ENCODE data around the gene PXDC1.
"Not testable (repeated sequence)": the region's sequence is repeated elsewhere in the genome, so short reads cannot be mapped to it uniquely, and the experiment has no call there.

PXDC1 gene

DNA sequence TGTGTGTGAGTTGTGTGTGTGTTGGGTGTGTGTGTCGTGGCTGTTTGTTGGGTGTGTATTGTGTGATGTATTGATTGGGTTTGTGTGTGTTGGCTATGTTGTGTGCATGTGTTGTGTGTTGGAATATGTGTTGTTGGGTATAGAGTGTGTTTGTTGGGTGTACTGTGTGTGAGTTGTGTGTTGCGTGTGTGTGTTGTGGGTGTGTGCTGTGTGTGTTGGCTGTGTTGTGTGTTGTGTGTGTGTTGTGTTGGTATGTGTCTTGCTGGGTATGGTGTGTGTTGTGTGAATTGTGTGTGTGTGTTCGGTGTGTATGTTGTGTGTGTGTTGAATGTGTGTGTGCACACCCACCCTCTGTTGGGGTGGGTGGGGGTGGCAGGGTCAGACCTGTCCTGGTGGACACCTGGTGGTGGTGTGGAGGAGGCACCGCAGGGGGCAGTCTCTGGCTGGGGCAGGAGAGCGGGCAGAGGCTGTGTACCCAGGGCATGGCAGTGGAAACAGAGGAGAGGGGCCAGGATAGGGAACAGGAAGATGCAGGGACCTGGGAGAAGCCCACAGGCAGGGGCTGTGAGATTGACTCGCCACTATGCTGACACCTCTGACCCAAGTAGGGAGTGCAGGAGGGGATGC, 25.5 kb upstream of the PXDC1 start:
- peak; percentile 21 to 50 for DNase-seq
- no peak for TF ChIP-seq POLR2A (IDR thresholded peaks at IDR 0.05; ENCODE audit: low read length)

DNA sequence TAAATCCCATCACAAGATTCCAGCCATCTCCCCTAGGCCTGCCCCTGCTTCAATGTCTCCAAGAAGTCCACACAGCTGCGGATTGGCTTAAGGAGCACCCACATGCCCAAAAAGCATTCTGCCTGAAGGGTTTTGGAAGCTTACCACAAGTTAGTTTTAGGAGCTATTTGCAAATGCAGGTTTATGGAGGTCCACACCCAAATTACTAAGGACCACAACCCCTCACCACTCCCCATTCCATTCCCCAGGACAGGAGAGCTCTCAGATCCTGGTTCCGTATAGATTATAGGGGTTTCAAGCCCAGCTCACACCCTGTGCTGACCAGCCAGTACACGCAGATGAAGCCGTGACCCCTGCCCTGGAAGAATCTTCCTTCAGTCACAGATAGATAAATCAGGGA, 24.3 kb upstream of the PXDC1 start:
- no peak for TF ChIP-seq GATA1 (IDR thresholded peaks at IDR 0.05; ENCODE audit: low read depth, low read length)
- TF ChIP-seq POLR2A (IDR thresholded peaks at IDR 0.05; ENCODE audit: low read length) = no peak
- no peak for DNase-seq

DNA sequence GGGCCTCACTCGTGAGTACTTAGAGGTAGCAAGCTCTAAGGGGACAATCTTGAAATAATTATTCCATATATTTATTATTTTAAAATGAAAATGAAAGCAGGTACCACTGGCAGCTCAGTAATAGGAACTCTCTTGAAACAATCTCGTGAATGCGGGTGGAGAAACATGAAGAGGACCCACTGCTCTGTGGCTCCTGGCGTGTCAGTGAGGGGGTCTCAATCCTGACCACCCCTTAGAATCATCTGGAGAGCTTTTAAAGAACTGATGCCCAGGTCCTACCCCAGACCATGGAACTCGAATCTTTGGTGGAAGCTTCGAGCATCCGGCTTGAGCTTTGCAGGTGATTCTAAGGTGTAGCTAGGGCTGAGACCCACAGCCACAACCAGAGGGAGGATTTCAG, 23.9 kb upstream of the PXDC1 start:
- no peak for TF ChIP-seq GATA1 (IDR thresholded peaks at IDR 0.05; ENCODE audit: low read depth, low read length)
- no peak for DNase-seq

DNA sequence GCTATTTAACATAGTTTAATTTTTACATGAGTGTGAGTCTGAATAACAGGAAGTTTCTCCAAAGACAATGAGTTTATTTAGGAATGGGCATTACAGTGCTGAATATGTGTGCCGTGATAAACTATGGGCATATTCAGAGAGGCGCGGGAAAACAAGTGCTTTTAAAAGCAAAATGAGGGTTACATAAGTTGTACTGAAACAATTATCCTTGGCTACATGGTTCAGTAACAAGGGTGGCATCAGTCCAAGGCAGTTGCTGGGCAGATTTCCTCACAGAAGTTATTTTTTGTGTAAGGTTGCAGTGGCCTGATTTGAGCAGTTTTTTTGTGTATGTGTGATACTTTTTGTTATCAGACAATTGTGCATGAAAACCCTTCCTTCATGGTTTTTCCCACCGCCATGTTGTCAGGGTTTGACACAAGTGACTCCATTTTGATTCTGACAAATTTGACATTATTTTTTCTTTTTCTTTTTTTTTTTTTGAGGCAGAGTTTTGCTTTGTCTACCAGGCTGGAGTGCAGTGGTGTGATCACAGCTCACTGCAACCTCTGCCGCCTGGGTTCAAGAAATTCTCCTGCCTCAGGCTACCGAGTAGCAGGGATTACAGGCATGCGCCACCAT, 22.3 kb upstream of the PXDC1 start:
- no peak for DNase-seq
- TF ChIP-seq POLR2A (IDR thresholded peaks at IDR 0.05; ENCODE audit: low read length) (no peak), GATA1 (IDR thresholded peaks at IDR 0.05; ENCODE audit: low read depth, low read length) (no peak)

DNA sequence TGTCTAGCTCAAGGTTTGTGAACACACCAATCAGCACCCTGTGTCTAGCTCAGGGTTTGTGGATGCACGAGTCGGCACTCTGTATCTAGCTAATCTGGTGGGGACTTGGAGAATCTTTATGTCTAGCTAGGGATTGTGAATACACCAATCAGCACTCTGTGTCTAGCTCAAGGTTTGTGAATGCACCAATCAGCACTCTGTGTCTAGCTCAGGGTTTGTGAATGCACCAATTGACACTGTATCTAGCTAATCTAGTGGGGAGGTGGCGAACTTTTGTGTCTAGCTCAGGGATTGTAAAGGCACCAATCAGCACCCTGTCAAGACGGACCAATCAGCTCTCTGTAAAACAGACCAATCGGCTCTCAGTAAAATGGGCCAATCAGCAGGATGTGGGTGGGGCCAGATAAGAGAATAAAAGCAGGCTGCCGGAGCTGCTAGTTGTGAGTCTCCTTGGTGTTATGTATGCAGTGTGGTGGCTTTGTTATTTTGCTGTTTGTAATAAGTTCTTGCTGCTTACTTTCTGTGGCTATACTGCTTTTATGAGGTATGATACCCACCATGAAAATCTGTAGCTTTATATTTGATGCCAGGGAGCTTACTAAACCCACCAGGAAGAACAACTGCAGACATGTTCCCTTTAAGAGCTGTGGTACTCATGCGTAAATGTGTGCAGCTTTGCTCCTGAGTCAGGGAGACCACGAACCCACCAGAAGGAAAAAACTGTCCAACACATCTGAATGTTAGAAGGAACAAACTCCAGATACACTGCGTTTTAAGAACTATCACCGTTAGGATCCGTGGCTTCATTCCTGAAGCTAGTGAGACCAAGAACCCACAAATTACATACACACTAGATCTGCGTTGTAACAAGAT, 20.9 kb upstream of the PXDC1 start:
- not testable (repeated sequence) for DNase-seq

DNA sequence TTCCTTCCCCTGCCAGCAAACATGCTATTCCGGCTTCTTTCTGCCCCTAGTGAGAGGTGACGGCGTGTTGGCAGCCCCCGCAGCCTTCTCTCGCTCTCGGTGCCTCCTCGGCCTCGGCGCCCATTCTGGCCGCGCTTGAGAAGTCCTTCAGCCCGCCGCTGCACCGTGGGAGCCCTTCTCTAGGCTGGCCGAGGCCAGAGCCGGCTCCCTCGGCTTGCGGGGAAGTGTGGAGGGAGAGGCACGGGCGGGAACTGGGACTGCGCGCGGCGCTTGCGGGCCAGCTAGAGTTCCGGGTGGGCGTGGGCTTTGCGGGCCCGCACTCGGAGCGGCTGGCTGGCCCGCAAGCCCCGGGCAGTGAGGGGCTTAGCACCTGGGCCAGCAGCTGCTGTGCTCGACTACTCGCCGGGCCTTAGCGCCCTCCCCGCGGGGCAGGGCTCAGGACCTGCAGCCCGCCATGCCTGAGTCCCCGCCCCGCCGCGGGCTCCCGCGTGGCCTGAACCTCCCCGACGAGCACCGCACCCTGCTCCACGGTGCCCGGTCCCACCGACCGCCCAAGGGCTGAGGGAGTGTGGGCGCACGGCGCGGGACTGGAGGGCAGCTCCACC, 20.0 kb upstream of the PXDC1 start:
- no peak for DNase-seq

DNA sequence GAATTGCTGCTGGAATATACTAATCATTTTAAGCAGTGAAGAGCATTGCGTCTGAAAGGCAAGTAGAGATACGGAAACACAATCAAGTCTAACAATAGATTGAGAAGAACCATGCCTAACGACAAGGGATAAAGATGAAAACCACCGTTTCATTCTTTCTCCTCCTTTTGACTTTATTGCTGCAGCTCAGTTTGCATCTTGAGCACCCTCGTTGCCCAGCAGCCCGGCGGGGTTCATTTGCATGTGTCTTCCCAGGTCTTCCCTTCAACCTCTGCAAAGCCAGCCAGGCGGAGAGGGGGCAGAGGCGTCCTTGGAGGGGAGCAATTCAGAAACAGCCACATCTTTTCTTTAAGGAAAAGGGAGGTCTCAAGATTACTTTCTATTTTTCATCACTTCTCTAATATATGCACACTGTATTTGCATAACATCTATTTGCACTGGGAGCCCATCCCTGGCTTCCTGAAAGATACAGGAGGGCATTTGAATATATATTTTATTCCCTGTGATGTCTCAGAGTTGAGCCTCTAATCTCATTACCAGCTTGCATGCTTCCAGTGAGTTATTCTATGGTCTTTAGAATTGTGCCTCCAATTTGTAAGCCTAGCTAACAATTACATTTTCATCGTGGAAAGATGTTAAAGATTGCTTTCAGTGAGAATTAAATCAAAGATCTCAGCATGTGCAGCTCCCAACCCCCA, 18.7 kb upstream of the PXDC1 start:
- TF ChIP-seq POLR2A (IDR thresholded peaks at IDR 0.05; ENCODE audit: low read length) (no peak), GATA1 (IDR thresholded peaks at IDR 0.05; ENCODE audit: low read depth, low read length) (no peak)
- no peak for DNase-seq

More for the DNA sequence above, 20.0 kb upstream of the PXDC1 start:
- TF ChIP-seq GATA1 (IDR thresholded peaks at IDR 0.05; ENCODE audit: low read depth, low read length) (no peak), POLR2A (IDR thresholded peaks at IDR 0.05; ENCODE audit: low read length) (no peak)

DNA sequence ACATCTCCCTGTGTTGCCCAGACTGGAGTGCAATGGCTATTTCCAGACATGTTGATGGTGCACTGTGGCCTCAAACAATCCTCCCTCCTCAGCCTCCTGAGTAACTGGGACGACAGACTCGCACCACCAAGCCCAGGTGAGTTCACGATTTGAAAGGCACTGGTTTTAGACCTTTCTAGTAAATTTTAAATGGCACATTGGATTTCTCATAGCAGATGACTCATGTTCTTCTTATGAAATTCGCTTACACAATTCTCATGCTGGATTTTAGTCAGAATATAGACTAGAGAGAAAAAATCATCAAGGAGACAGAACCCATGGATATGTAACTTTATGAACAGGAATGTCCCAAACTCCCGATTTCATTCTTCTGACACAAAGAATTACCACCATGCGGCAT, 18.1 kb upstream of the PXDC1 start:
- DNase-seq = no peak

DNA sequence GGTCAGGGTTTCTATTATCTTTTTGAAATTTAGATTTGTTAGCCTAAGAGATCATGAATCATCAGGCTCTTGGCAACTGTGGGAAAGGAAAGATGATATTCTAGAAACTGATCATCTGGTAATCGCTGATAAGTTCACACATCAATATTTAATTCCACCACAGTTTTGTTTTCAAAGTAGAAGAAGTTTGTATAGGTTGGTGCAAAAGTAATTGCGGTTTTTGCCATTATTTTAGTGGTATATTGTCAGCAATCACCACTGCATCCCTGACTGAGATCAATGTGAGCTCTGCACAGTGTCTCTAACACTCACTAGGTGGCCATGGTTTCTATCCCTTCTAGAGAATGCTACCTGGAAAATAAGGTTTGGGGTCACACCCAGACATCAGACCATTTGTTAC, 17.0 kb upstream of the PXDC1 start:
- DNase-seq = no peak
- TF ChIP-seq POLR2A (IDR thresholded peaks at IDR 0.05; ENCODE audit: low read length) = no peak
- TF ChIP-seq GATA1 (IDR thresholded peaks at IDR 0.05; ENCODE audit: low read depth, low read length) = no peak

More for the DNA sequence above, 18.1 kb upstream of the PXDC1 start:
- TF ChIP-seq GATA1 (IDR thresholded peaks at IDR 0.05; ENCODE audit: low read depth, low read length) = no peak
- TF ChIP-seq POLR2A (IDR thresholded peaks at IDR 0.05; ENCODE audit: low read length) = no peak

DNA sequence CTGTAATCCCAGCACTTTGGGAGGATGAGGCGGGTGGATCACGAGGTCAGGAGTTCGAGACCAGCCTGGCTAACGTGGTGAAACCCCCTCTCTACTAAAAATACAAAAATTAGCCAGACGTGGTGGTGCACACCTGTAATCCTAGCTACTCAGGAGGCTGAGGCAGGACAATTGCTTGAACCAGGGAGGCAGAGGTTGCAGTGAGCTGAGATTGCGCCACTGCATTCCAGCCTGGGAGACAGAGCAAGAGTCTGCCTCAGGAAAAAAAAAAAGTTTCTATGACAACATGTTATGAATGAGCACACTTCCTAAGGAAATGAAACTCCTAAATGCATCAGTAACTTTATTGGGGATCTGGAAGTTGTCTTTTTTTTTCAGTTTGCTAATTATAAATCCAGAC, 16.0 kb upstream of the PXDC1 start:
- DNase-seq = not testable (repeated sequence)

DNA sequence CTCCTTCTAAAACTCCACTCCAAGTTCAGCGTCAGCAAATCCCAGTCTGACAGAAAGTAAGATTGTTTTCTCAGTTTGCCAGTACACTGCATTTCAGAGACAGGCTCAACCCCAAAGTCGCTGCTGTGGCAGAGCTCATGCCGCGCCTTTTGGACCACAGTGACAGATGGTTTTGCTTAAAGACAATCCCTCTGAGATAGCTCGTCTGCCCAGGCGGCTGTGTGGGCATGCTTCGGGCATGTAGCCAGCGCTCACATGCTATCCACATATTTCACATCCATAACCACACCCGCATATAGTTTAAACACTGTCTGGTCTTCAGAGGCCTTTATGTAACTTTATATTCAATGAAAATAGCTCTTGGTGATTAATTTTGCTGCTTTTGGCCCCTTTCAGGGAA, 14.7 kb upstream of the PXDC1 start:
- TF ChIP-seq GATA1 (IDR thresholded peaks at IDR 0.05; ENCODE audit: low read depth, low read length) (no peak), POLR2A (IDR thresholded peaks at IDR 0.05; ENCODE audit: low read length) (no peak)
- no peak for DNase-seq

DNA sequence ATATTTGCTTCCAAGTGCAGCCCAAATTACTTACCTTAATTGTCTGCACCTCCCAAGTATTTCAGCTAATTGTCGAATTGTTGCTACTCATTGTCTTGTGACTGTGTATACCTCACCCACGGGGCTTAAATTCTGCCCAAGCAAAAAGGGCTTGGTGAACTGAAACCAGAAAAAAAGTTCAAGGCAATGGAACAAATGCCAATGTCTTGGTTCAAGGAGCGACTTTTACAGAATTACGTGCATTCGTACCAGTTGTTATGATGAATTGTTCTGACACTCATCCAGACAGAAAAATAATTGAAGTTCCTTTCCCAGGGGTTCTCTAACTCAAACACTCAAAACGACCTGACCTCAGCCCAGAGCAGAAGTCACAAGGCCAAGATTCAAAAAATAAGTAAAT, 13.9 kb upstream of the PXDC1 start:
- DNase-seq = no peak

DNA sequence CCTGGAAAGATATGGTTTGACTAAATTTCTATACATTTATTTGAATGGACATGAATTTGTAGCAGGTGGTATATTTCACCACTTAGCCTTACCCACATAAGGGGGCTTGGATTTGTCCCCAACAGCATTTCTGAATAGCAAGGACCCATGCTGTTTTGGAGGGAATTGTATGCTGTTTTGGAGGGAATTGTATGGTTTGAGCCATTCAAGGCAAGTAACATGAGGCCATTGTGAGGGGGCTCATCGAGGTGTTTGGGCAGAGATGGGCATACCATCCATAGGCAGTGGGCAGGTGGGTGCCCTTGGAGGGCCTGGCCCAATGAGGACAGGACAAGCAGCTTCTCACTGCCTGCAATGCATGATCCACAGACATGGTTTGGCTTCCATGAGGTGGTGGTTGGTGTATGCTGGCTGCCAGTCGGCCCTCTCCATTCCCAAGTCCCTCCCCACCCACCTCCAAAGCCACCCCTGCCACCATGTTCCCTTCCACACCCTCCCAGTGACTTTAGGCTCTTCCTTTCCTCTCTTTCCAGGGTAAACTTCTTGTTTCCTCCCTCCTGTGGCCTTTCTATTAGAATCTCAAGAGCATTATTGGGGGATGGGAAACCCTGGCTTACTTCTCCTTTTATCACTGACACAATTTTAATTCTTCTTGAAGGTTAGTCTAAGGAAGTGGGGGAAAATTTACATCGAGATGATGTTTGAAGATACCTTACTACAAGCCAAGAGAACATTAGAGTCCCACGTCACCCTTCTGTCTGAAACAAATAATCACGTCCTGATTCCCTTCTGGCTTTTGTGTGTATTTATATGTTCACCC, 13.2 kb upstream of the PXDC1 start:
- no peak for DNase-seq
- TF ChIP-seq POLR2A (IDR thresholded peaks at IDR 0.05; ENCODE audit: low read length) (no peak), GATA1 (IDR thresholded peaks at IDR 0.05; ENCODE audit: low read depth, low read length) (no peak)

More for the DNA sequence above, 13.9 kb upstream of the PXDC1 start:
- no peak for TF ChIP-seq POLR2A (IDR thresholded peaks at IDR 0.05; ENCODE audit: low read length)
- TF ChIP-seq GATA1 (IDR thresholded peaks at IDR 0.05; ENCODE audit: low read depth, low read length) = no peak
